Stimulated activated memory B cell treated with anti-CD40 and anti-IgM and Interleukin-4, amounts not matched to agents 10 μg/mL and 1 μg/mL and 100 μg/mL, for 72 hours (primary cell): ENCODE measurements around the gene ZNF844.
"Not testable (repeated sequence)": the region's sequence is repeated elsewhere in the genome, so short reads cannot be mapped to it uniquely, and the experiment has no call there.

Source experiments
- ATAC-seq: fragments of 150-1000 bp; cut with Tn5 transposase; 2 replicates; pipeline ENCODE4 v1.10.0; 2021
- H3K27ac Mint-ChIP-seq: one replicate; pipeline ENCODE4 v1.8.0; 2022; ENCODE audit warnings: mild to moderate bottlenecking, mixed read lengths
- H3K27me3 Mint-ChIP-seq: one replicate; pipeline ENCODE4 v1.8.0; 2022; ENCODE audit warnings: mixed read lengths
- H3K36me3 Mint-ChIP-seq: one replicate; pipeline ENCODE4 v1.8.0; 2022; ENCODE audit warnings: mixed read lengths
- H3K4me1 Mint-ChIP-seq: one replicate; pipeline ENCODE4 v1.8.0; 2022; ENCODE audit warnings: mixed read lengths
- H3K4me3 Mint-ChIP-seq: one replicate; pipeline ENCODE4 v1.8.0; 2022; ENCODE audit warnings: mild to moderate bottlenecking, moderate library complexity, mixed read lengths
- H3K9me3 Mint-ChIP-seq: one replicate; pipeline ENCODE4 v1.8.0; 2022; ENCODE audit warnings: mixed read lengths

ZNF844 gene

DNA sequence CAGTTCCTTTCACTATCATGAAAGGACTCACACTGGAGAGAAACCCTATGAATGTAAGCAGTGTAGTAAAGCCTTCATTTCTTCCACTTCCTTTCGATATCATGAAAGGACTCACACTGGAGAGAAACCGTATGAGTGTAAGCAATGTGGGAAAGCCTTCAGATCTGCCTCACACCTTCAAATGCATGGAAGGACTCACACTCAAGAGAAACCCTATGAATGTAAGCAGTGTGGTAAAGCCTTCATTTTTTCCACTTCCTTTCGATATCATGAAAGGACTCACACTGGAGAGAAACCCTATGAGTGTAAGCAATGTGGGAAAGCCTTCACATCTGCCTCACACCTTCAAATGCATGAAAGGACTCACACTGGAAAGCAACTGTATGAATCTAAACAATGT, 11.8 kb downstream of the ZNF844 start:
- H3K27me3 Mint-ChIP-seq, H3K4me3 Mint-ChIP-seq, ATAC-seq, H3K4me1 Mint-ChIP-seq, H3K27ac Mint-ChIP-seq: not testable (repeated sequence)
- peaks cover 16% of the 10 kb centered on the region for H3K9me3 Mint-ChIP-seq
- H3K36me3 Mint-ChIP-seq: peaks cover 57% of the 10 kb centered on the region

DNA sequence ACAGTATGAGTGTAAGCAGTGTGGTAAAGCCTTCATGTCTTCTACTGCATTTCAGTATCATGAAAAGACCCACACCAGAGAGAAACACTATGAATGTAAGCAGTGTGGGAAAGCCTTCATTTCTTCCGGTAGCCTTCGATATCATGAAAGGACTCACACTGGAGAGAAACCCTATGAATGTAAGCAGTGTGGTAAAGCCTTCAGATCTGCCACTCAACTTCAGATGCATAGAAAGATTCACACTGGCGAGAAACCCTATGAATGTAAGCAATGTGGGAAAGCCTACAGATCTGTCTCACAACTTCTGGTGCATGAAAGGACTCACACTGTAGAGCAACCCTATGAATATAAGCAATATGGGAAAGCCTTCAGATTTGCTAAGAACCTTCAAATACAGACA, 12.8 kb downstream of the ZNF844 start:
- Mint-ChIP-seq H3K9me3 (peaks cover 16% of the 10 kb centered on the region), H3K4me3 (no peak overlapping the region), H3K36me3 (peaks cover 57% of the 10 kb centered on the region), H3K27me3 (no peaks in the 10 kb centered on the region), H3K4me1 (no peaks in the 10 kb centered on the region), H3K27ac (no peak overlapping the region)
- ATAC-seq: no peak

DNA sequence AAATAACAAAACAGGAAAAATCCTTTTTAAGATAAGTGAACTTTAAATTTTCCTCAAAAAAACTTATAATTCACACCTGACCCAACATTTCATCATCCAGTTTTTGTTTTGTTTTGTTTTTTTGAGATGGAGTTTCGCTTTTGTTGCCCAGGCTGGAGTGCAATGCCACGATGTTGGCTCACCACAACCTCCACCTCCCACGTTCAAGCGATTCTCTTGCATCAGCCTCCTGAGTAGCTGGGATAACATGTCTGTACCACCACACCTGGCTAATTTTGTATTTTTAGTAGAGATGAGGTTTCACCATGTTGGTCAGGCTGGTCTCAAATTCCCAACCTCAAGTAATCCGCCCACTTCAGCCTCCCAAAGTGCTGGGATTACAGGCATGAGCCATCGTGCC, 18.8 kb downstream of the ZNF844 start:
- ATAC-seq, H3K27me3 Mint-ChIP-seq, H3K4me1 Mint-ChIP-seq, H3K27ac Mint-ChIP-seq, H3K36me3 Mint-ChIP-seq, H3K9me3 Mint-ChIP-seq, H3K4me3 Mint-ChIP-seq: not testable (repeated sequence)

DNA sequence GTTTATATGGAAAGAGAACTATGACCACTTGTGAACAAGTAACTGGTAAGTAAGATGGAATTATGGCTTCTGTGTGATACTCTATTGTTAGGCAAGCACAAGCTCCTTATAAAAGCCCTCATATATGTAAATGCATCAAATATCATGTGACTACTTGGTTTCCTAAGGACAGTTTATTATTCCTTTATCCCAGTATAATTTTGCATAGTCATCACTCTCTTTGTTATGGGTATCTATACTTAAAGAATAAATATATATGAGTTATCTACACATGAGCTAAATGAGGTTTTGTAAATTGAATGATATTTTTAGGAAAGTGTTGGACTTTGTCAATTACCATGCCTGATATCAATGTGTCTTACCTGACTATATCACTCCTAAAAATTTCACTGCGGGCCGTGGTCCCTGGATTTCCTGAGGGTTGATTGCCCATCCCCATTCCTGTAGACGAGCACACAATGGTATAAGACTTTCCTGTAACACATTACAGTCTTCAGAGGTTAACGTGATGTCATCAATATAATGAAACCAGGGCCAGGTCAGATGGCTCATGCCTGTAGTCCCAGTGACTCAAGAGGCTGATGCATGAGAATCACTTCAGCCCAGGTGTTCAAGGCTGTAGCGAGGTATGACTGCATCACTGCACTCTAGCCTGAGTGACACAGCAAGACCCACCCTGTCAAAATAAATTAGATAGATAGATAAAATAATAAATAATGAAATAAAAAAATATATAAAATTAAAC, 20.7 kb downstream of the ZNF844 start:
- no peak for ATAC-seq
- H3K27ac Mint-ChIP-seq: no peak overlapping the region
- H3K27me3 Mint-ChIP-seq: no peaks in the 10 kb centered on the region
- H3K36me3 Mint-ChIP-seq: no peaks in the 10 kb centered on the region
- H3K4me1 Mint-ChIP-seq: no peaks in the 10 kb centered on the region
- H3K9me3 Mint-ChIP-seq: peaks cover 3% of the 10 kb centered on the region
- no peak overlapping the region for H3K4me3 Mint-ChIP-seq

DNA sequence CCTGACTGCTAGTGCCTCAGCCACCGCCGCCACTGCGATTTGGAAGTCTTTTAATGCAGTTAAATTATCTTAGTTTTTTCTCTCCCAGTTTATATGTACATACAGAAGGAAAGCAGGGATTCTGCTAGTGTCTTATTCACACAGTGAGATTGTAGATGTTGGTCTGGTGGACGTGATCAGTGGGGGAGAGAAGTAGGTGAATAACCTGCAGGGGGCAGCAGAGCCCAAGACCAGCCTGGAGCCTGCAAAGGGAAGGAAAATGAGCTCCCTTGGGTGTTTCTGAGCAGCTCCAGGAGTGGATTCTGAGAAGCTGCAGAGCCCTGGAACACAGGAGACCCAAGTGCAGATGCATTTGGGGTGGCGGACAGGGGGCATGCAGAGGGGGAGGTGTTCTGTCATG, 26.3 kb downstream of the ZNF844 start:
- Mint-ChIP-seq H3K4me3 (peak overlapping the region; percentile 11), H3K27ac (no peak overlapping the region), H3K27me3 (peaks cover 9% of the 10 kb centered on the region), H3K9me3 (peaks cover 3% of the 10 kb centered on the region), H3K4me1 (peaks cover 29% of the 10 kb centered on the region), H3K36me3 (peaks cover 8% of the 10 kb centered on the region)
- ATAC-seq: peak; percentile 54

DNA sequence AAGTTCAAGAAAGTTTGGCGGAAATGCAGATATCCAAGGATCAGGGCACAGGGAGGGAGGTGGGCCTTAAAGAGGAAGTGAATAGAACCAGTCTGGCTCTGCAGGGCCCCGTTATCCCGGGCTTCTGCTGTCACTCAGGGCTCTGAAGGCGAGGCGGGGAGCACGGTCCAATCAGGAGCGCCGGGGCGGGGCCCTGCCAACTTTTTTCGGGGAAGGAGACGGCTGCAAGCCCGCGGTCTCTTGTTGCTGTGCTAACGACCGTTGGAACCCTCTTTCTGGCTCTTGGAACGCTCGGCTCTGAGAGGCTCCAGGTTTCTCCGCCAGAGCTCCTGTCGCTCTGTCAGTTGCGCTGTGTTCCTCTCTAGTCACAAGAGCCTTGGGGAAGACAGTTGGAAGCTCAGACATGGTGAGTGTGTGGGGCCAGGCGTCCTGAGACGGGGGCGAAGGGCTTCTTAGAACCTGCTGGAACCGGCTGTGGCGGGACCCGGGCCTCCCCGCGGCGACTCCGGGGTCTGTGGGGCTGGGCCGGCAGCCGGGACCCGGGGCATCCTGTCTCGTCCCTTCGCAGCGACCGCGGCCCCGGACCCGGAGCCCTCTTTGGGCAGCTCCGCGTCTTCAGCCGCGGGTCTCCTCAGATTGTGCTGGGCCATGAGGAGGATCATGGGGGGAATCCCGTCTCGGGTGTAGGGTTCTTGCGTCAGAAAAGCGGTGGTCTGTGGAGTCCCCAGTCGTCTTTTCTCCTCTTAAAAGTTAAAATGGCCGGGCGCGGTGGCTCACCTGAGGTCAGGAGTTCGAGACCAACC, 27.7 kb downstream of the ZNF844 start:
- Mint-ChIP-seq H3K4me1 (peaks cover 29% of the 10 kb centered on the region), H3K36me3 (peaks cover 15% of the 10 kb centered on the region), H3K27ac (peak overlapping the region; percentile 75), H3K9me3 (peaks cover 3% of the 10 kb centered on the region), H3K27me3 (peaks cover 9% of the 10 kb centered on the region), H3K4me3 (peak overlapping the region; percentile 80)
- ATAC-seq: peak; percentile 91

DNA sequence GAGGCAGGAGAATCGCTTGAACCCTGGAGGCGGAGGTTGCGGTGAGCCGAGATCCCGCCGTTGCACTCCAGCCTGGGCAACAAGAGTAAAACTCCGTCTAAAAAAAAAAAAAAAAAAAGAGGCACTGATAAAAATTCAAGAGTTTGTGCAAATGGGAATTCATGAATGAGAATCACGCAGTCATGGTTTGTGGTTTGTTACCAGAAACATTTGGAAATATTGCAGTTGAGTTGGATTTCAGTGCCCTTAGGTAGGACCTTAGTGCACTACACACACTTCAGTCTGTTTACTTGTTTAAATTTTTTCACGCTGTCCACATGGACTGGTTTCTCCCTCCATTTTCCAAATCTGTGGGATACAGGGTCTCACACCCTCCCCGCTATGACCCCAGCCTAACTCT, 28.4 kb downstream of the ZNF844 start:
- Mint-ChIP-seq H3K27ac (peak overlapping the region; percentile 75), H3K27me3 (peaks cover 9% of the 10 kb centered on the region), H3K4me3 (peak overlapping the region; percentile 80), H3K36me3 (peaks cover 19% of the 10 kb centered on the region), H3K4me1 (peaks cover 29% of the 10 kb centered on the region), H3K9me3 (peaks cover 2% of the 10 kb centered on the region)
- no peak for ATAC-seq

DNA sequence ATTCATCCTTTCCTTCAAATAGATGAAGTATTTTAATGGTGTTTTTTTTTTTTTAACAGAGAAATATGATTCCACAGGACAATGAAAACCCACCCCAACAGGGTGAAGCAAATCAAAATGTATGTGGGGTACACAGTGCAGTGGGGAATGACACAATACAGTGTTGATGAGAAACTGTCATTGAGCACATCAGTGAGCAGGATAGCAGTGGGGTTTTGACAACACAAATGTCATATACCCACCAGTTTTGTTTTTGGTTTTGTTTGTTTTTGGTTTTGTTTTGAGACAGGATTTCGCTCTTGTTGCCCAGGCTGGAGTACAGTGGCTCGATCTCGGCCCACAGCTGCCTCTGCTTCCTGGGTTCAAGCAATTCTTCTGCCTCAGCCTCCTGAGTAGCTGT, 29.2 kb downstream of the ZNF844 start:
- Mint-ChIP-seq H3K27ac (no peak overlapping the region), H3K4me1 (peaks cover 29% of the 10 kb centered on the region), H3K9me3 (peaks cover 4% of the 10 kb centered on the region), H3K4me3 (no peak overlapping the region), H3K27me3 (peaks cover 9% of the 10 kb centered on the region), H3K36me3 (peaks cover 25% of the 10 kb centered on the region)
- peak; percentile 51 for ATAC-seq

DNA sequence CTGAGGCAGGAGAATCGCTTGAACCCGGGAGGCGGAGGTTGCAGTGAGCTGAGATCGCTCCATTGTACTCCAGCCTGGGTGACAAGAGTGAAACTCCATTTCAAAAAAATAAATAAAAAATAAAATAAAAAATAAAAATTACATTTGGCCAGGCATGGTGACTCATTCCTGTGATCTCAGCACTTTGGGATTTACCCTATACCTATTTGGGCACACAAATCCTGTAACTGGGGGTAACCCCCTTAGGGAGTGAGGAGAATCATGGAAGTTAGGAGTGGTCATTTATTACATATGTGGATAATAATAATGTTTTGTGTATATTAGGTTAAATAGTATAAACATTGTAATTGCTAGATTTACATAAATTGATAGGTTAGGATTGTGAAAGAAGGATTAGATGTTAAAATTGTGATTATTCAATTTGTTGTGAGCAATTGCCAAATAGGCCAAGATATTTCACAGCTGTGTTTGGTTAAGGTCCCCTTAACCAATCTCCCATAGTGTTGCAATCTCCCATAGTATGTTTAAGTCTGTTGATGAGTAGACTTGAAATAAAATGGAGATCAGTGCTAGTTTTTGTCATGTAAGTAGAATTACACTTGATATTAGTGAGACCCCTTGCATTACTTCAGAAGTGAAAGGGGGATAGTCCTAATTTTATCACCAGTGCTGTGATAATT, 30.7 kb downstream of the ZNF844 start:
- peaks cover 30% of the 10 kb centered on the region for H3K36me3 Mint-ChIP-seq
- H3K4me3 Mint-ChIP-seq: no peak overlapping the region

DNA sequence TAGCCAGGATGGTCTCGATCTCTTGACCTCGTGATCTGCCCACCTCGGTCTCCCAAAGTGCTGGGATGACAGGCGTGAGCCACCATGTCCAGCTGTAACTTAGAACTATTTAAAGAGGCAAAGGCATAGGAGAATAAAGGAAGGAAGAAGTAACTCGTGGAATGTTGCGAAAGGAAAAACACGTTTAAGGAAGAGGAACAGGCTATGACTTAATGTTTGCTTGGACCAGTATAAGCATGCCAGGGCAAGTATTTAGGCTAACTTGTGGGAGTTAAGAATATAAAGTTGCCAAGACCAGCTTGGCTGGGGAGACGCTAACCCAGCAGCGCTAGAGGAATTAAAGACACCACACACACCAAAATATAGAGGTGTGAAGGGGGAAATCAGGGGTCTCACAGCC, 33.5 kb downstream of the ZNF844 start:
- peaks cover 10% of the 10 kb centered on the region for H3K4me1 Mint-ChIP-seq
- peaks cover 9% of the 10 kb centered on the region for H3K27me3 Mint-ChIP-seq
- ATAC-seq: no peak
- H3K27ac Mint-ChIP-seq: no peak overlapping the region
- H3K36me3 Mint-ChIP-seq: peaks cover 30% of the 10 kb centered on the region
- H3K9me3 Mint-ChIP-seq: peaks cover 4% of the 10 kb centered on the region
- no peak overlapping the region for H3K4me3 Mint-ChIP-seq

More for the DNA sequence above, 30.7 kb downstream of the ZNF844 start:
- ATAC-seq: no peak
- H3K4me1 Mint-ChIP-seq: peaks cover 29% of the 10 kb centered on the region
- peaks cover 4% of the 10 kb centered on the region for H3K9me3 Mint-ChIP-seq
- H3K27me3 Mint-ChIP-seq: peaks cover 9% of the 10 kb centered on the region
- no peak overlapping the region for H3K27ac Mint-ChIP-seq

DNA sequence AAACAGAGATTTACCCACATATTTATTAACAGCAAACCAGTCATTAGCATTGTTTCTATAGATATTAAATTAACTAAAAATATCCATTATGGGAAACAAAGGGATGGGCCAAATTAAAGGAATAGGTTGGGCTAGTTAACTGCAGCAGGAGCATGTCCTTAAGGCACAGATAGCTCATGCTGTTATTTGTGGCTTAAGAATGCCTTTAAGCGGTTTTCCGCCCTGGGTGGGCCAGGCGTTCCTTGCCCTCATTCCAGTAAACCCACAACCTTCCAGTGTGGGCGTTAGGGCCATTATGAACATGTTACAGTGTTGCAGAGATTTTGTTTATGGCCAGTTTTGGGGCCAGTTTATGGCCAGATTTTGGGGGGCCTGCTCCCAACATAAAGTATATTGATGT, 39.4 kb downstream of the ZNF844 start:
- H3K9me3 Mint-ChIP-seq, H3K36me3 Mint-ChIP-seq, H3K27ac Mint-ChIP-seq, H3K4me3 Mint-ChIP-seq, ATAC-seq, H3K4me1 Mint-ChIP-seq, H3K27me3 Mint-ChIP-seq: not testable (repeated sequence)

DNA sequence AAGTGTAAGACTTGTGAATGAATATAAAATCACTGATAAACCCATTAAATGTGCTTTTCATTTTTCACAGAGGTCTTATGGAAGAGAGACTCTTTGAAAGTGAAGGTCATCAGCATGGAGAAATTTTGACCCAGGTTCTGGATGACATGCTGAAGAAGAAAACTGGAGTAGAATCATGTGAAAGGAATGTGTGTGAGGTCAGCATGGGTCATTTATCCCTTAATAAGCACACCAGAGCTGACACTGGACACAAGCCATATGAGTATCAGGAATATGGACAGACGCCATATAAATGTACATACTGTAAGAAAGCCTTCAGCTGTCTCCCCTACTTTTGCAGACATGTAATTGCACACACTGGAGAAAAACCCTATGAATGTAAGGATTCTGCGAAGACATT, 46.6 kb downstream of the ZNF844 start:
- Mint-ChIP-seq H3K36me3 (peaks cover 20% of the 10 kb centered on the region), H3K4me3 (no peak overlapping the region), H3K27me3 (no peaks in the 10 kb centered on the region), H3K27ac (no peak overlapping the region), H3K9me3 (peaks cover 11% of the 10 kb centered on the region), H3K4me1 (no peaks in the 10 kb centered on the region)
- ATAC-seq: no peak

DNA sequence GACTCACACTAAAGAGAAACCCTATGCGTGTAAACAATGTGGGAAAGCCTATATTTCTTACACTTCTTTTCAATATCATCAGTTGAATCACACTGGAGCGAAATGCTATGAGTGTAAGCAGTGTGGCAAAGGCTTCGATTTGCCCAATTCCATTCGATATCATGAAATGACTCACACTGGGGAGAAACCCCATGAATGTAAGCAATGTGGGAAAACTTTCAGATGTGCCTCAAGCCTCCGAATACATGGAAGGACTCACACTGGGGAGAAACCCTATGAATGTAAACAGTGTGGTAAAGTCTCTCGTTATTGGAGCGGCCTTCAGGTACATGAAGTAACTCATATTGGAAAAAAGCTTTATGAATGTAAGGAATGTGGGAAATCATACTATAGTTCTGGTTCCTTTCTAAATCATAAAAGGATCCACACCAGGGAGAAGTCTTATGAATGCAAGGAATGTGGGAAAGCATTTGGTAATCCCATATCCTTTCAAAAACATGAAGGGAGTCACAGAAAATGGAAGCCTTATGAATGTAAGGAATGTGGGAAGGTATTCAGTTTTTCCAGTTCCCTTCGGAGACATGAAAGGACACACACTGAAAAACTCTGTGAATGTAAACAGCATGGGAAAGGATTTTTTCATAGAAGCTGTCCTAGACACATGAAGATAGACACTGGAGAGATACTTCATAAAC, 47.6 kb downstream of the ZNF844 start:
- no peak overlapping the region for H3K27ac Mint-ChIP-seq
- no peaks in the 10 kb centered on the region for H3K4me1 Mint-ChIP-seq
- peaks cover 20% of the 10 kb centered on the region for H3K36me3 Mint-ChIP-seq
- no peak overlapping the region for H3K4me3 Mint-ChIP-seq
- no peaks in the 10 kb centered on the region for H3K27me3 Mint-ChIP-seq
- no peak for ATAC-seq
- H3K9me3 Mint-ChIP-seq: peaks cover 11% of the 10 kb centered on the region

DNA sequence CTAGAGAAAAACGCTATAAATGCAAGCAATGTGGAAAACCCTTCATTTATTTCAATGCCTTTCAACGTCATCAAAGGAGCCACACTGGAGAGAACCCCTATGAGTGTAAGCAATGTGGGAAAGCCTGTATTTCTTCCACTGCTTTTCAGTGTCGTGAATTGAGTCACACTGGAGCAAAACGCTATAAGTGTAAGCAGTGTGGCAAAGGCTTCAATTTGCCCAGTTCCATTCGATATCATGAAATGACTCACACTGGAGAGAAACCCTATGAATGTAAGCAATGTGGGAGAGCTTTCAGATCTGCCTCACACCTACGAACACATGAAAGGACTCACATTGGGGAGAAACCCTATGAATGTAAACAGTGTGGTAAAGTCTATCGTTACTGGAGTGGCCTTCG, 48.2 kb downstream of the ZNF844 start:
- H3K27me3 Mint-ChIP-seq: no peaks in the 10 kb centered on the region
- no peak overlapping the region for H3K4me3 Mint-ChIP-seq
- H3K4me1 Mint-ChIP-seq: no peaks in the 10 kb centered on the region
- H3K36me3 Mint-ChIP-seq: peaks cover 20% of the 10 kb centered on the region
- peak; percentile 56 for ATAC-seq
- no peak overlapping the region for H3K27ac Mint-ChIP-seq
- H3K9me3 Mint-ChIP-seq: peaks cover 11% of the 10 kb centered on the region

DNA sequence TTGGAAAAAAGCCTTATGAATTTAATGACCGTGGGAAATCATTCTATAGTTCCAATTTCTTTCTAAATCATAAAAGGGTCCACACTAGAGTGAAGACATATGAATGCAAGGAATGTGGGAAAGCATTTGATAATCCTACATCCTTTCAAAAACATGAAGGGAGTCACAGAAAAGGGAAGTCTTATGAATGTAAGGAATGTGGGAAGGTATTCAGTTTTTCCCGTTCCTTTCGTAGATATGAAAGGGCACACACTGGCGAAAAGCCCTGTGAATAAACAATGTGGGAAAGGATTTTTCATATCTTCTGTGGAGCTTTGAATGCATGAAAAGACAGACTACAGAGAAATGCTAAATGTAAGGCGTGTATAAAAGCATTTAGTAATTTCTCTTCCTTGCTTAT, 48.6 kb downstream of the ZNF844 start:
- H3K4me1 Mint-ChIP-seq: no peaks in the 10 kb centered on the region

More for the DNA sequence above, 48.6 kb downstream of the ZNF844 start:
- peaks cover 11% of the 10 kb centered on the region for H3K9me3 Mint-ChIP-seq
- no peaks in the 10 kb centered on the region for H3K27me3 Mint-ChIP-seq
- H3K27ac Mint-ChIP-seq: no peak overlapping the region
- H3K36me3 Mint-ChIP-seq: peaks cover 20% of the 10 kb centered on the region
- no peak for ATAC-seq
- no peak overlapping the region for H3K4me3 Mint-ChIP-seq
